CD4-positive, alpha-beta memory T cell (primary cell): ENCODE measurements around the gene GOLT1A. TPM values are rescaled to one million over a fixed set of nuclear protein-coding genes. Genes with fewer than 3 reads are reported as not detected.
A peak's percentile ranks its signal among the peaks of the same experiment; 100 is the strongest.

ENCODE experiments used
- CTCF ChIA-PET: fragments of 350-600 bp; sonication (Branson Sonifier 250); formaldehyde crosslinking; loops from one replicate; lab custom pipeline; 2021; ENCODE audit warnings: inconsistent platforms; ENCODE audit not compliant: partially characterized antibody; lab: Charles Lee
- POLR2A ChIA-PET: fragments of 350-600 bp; sonication (Branson Sonifier 250); formaldehyde crosslinking; loops from one replicate; lab custom pipeline; 2021; ENCODE audit not compliant: partially characterized antibody; lab: Charles Lee
- DNase-seq, 5 donors: peaks; one replicate each; pipeline versions ENCODE4 v3.0.0 to v3.0.0-alpha.2; 2020 to 2022; ENCODE audit warnings: mixed read lengths in 1 of 5
- H3K27ac ChIP-seq: one replicate; pipeline ENCODE4 v1.7.0; 2013; ENCODE audit warnings: low read depth, low read length
- H3K27me3 ChIP-seq: 2 replicates; pipeline ENCODE4 v1.7.0; 2013; ENCODE audit warnings: mild to moderate bottlenecking, low read length, moderate library complexity; ENCODE audit not compliant: insufficient read depth
- H3K36me3 ChIP-seq: 2 replicates; pipeline ENCODE4 v1.7.0; 2013; ENCODE audit warnings: mild to moderate bottlenecking, low read length, moderate library complexity; ENCODE audit not compliant: insufficient read depth
- H3K4me1 ChIP-seq: 2 replicates; pipeline ENCODE4 v1.7.0; 2013; ENCODE audit warnings: mild to moderate bottlenecking, low read length, moderate library complexity; ENCODE audit not compliant: insufficient read depth
- H3K4me3 ChIP-seq, 2 donors: one replicate each; pipeline ENCODE4 v1.7.0; 2013; ENCODE audit warnings: low read length in 2 of 2, mild to moderate bottlenecking in 1 of 2
- H3K9me3 ChIP-seq, 2 donors: one replicate each; pipeline ENCODE4 v1.7.0; 2013; ENCODE audit warnings: low read length in 2 of 2, control low read depth in 1 of 2; ENCODE audit not compliant: control insufficient read depth in 1 of 2
- H3K27ac Mint-ChIP-seq, 7 donors: one replicate each; pipeline ENCODE4 v1.8.0; 2020 to 2021; ENCODE audit warnings: mixed read lengths in 7 of 7, mild to moderate bottlenecking in 6 of 7, inconsistent platforms in 3 of 7, moderate library complexity in 3 of 7
- H3K27me3 Mint-ChIP-seq, 2 donors: one replicate each; pipeline ENCODE4 v1.8.0; 2020 to 2021; ENCODE audit warnings: mixed read lengths in 2 of 2
- H3K36me3 Mint-ChIP-seq, 2 donors: one replicate each; pipeline ENCODE4 v1.8.0; 2020 to 2021; ENCODE audit warnings: mixed read lengths in 2 of 2, inconsistent platforms in 1 of 2, mild to moderate bottlenecking in 1 of 2
- H3K4me1 Mint-ChIP-seq, 4 donors: one replicate each; pipeline ENCODE4 v1.8.0; 2020 to 2021; ENCODE audit warnings: mixed read lengths in 4 of 4, mild to moderate bottlenecking in 1 of 4
- H3K4me3 Mint-ChIP-seq, 8 donors: one replicate each; pipeline ENCODE4 v1.8.0; 2020 to 2021; ENCODE audit warnings: mixed read lengths in 8 of 8, mild to moderate bottlenecking in 7 of 8, moderate library complexity in 6 of 8, inconsistent platforms in 3 of 8
- H3K9me3 Mint-ChIP-seq, 8 donors: one replicate each; pipeline ENCODE4 v1.8.0; 2020 to 2021; ENCODE audit warnings: mixed read lengths in 8 of 8, mild to moderate bottlenecking in 5 of 8, inconsistent platforms in 3 of 8, moderate library complexity in 1 of 8
- intact Hi-C: fragments of 100-400 bp; cut with micrococcal nuclease; formaldehyde crosslinking; loops from one replicate; pipeline ENCODE4 v1.15.1; 2023
- polyA plus RNA-seq, 2 donors: library from polyadenylated mRNA; unstranded; fragments of 300-500 nt; fragmentation: Illumina TruSeq; gene quantifications; one replicate each; pipeline ENCODE4 v1.2.3, GENCODE V29; 2021
- total RNA-seq, 2 experiments: library from RNA; stranded (reverse); gene quantifications; one replicate each; pipeline ENCODE4 v1.2.3, GENCODE V29; 2021

Gene GOLT1A
- total and polyA plus RNA-seq, 4 experiments from 2014 or later, result 0.39 to 0.54 (median 0.41) TPM; not detected in 1

DNA sequence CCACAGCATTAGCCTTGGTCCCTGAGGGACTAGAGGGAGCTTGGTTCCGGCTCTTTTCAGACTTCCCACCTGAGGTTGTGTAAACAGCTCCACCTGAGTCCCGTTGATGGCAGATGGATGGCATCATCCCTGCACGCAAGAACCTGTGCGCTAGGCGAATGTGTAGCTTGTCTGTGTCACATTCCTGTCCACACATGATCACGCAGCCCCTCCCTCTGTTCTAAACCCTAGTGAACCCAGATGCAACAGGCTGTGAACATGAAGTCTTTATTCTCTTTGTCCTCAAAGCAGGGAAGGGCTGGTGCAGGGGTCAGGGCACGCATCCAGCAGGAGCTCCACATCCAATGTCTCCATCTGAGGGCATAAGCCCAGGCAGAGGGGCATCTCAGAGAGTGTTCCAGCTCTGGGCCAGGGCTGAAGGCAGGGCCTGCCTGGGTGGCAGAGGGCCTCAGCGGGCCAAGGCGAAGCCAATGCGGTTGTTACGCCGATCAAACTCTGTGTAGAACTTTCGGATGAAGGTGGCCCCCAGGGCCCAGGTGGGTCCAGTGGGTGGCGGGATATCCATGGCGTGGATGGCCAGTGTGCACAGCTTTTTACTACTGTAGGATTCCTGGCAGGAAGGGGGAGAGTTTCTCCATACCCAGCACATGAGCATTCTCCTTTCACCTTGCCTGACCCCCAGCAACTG lies 59.1 kb downstream of the GOLT1A start:
- DNase-seq, result no peak
- Histone ChIP-seq H3K27me3 (no peaks in the 10 kb centered on the region), H3K4me3 (no peak overlapping the region), H3K36me3 (no peaks in the 10 kb centered on the region), H3K4me1 (peaks cover 8% of the 10 kb centered on the region), H3K9me3 (no peaks in the 10 kb centered on the region), H3K27ac (no peak overlapping the region)
- POLR2A ChIA-PET, result no interaction called here
- Mint-ChIP-seq H3K4me3 (peak overlapping the region in 2 of 8 donors; percentile 30 to 36), H3K9me3 (no peaks in the 10 kb centered on the region), H3K27me3 (peaks cover 2% of the 10 kb centered on the region in 2 donors), H3K27ac (peak overlapping the region in 1 of 7 donors; percentile 31), H3K4me1 (peaks cover 0 to 13% (median 3%) of the 10 kb centered on the region in 4 donors), H3K36me3 (no peaks in the 10 kb centered on the region)
- CTCF ChIA-PET, result interaction anchor here (0.9 kb wide), 1 partner anchor 8 kb away, joined by 4 read pairs; no protein-coding TSS in a partner anchor
- intact Hi-C loops, result no loop called here

DNA sequence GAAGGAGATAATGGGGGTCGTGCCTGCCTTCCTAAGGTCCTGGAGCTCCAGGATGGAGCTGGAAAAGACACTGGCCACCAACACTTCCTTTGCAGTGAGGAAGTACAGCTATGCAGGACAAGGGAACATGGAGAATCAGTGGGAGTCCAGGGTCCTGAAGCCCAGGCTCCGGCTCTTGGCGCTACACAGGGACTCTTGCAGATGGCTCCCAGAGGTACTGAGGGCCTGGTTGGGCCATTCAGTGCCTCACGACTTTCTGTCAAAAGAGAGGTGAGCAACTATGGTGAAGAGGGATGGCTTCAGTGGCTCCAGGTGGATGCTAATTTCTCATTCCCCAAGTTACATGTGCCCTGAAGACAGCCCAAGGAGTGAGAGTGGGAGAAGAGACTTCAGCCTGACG lies 60.1 kb downstream of the GOLT1A start:
- intact Hi-C loops, result no loop called here
- ChIA-PET POLR2A (no interaction called here), CTCF (interaction anchor here (0.9 to 1.3 kb wide), 2 partner anchors 9 to 244 kb away, joined by 3 to 4 read pairs; no protein-coding TSS in a partner anchor)
- Histone ChIP-seq H3K4me1 (peaks cover 8% of the 10 kb centered on the region), H3K4me3 (no peak overlapping the region), H3K27me3 (no peaks in the 10 kb centered on the region), H3K36me3 (no peaks in the 10 kb centered on the region), H3K27ac (no peak overlapping the region), H3K9me3 (no peaks in the 10 kb centered on the region)
- Mint-ChIP-seq H3K36me3 (no peaks in the 10 kb centered on the region), H3K4me3 (peak overlapping the region in 2 of 8 donors; percentile 10 to 48), H3K9me3 (no peaks in the 10 kb centered on the region), H3K27ac (peak overlapping the region in 1 of 7 donors; percentile 51), H3K4me1 (peaks cover 0 to 18% (median 3%) of the 10 kb centered on the region in 4 donors), H3K27me3 (peaks cover 0 to 2% of the 10 kb centered on the region in 2 donors)
- DNase-seq, result no peak

DNA sequence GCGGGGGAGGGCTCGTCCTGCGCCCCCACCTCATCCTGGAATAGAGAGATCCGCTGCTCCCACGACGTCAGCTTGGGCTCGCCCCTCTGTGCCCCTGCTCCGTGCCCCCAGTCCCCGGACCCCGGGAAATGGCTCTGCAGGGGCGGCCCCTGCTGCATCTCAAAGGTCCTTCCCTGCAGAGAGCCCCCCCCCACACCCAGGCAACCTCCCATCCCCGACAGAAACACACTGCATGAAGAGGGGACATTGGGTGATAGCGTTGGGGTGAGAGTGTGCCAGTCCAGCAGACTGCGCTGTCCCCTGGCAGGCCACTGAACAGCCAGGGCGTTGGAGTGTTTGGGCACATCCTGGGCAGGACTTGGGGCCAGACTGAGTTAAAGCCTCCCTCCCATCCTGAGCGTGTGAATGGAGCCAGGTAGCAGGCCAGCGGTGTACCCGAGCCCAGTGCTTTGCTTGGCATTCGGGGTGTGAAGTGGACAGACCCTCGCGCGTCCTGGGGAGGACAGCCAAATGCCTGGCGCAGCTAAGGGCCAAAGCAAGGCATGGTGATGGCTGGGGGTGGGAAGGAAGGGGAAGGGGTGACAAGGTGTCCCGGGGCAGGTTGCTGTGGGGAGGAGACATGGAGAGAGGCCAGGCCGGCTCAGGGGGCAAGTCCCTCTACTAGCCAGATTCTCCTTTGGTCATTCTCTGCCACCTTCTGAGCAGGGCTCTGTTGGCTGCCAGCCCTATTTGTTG lies 61.3 kb downstream of the GOLT1A start:
- Histone ChIP-seq H3K27ac (no peak overlapping the region), H3K4me3 (peak overlapping the region in 1 of 2 donors; percentile 49), H3K9me3 (no peaks in the 10 kb centered on the region), H3K4me1 (peaks cover 8% of the 10 kb centered on the region), H3K27me3 (no peaks in the 10 kb centered on the region), H3K36me3 (no peaks in the 10 kb centered on the region)
- Mint-ChIP-seq H3K4me1 (peaks cover 0 to 27% (median 3%) of the 10 kb centered on the region in 4 donors), H3K27me3 (peaks cover 0 to 2% of the 10 kb centered on the region in 2 donors), H3K36me3 (no peaks in the 10 kb centered on the region), H3K9me3 (no peaks in the 10 kb centered on the region), H3K27ac (peak overlapping the region in 6 of 7 donors; percentile 35 to 80 (median 64)), H3K4me3 (peak overlapping the region; percentile 67 to 85 (median 76))
- no peak for DNase-seq
- ChIA-PET CTCF (interaction anchor here (1.3 to 2.0 kb wide), 3 partner anchors 10 to 246 kb away, joined by 3 to 9 read pairs (median 6); no protein-coding TSS in a partner anchor), POLR2A (interaction anchor here (0.9 to 1.2 kb wide), 2 partner anchors 223 to 387 kb away, joined by 4 read pairs; partner anchors contain the start of gene LAX1)
- intact Hi-C loops, result no loop called here

DNA sequence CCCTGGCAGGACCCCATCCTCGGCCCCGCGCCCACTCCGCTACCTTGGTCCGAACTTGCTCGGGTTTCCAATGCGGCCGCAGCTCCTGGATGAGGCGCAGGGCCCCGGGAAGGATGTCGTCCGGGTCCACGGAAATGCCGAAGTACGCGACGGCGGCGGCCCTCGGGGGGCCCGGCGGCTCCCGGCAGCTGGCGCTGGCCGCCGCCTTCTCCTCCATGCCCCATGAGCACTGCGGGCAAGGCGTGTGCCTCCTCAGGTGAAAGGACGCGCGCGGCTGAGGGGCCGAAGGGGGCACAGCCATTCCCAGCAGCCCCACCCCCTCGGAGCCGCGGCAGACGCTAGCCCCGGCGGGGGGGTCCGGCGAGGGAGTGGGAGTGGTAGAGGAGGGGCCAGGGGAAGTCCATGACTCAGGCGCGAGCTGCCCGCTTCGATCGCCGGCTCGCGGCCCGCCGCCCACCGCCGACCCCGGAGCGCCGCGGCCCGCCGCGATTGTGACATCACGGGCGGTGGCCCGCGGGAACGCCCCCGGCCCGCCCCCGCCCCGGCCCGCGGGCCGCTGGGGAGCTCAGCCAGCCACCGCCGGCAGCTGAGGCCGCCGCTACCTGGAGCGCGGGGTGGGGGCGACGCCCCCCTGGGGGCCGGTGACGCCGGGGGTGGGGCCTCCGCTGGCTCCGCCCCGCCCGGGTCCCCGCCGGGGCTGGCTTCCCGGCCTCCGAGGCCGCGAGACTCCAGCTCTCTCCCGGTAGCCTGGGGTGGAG lies 62.1 kb downstream of the GOLT1A start, which contains the start of gene ETNK2:
ETNK2 (minus strand) TSS at position 493 of the 758 bp plus-strand sequence; CDS start at position 301, 192 bp downstream.
- Mint-ChIP-seq H3K9me3 (no peaks in the 10 kb centered on the region), H3K36me3 (no peaks in the 10 kb centered on the region), H3K4me1 (peaks cover 0 to 28% (median 3%) of the 10 kb centered on the region in 4 donors), H3K4me3 (peak within 1 kb of the TSS; percentile 73 to 85 (median 77)), H3K27me3 (peaks cover 0 to under 1% of the 10 kb centered on the region in 2 donors), H3K27ac (peak within 1 kb of the TSS in 6 of 7 donors; percentile 48 to 92 (median 74))
- Histone ChIP-seq H3K27ac (peak within 1 kb of the TSS; percentile 54), H3K9me3 (no peaks in the 10 kb centered on the region), H3K36me3 (no peaks in the 10 kb centered on the region), H3K4me3 (peak within 1 kb of the TSS in 1 of 2 donors; percentile 59), H3K4me1 (peaks cover 8% of the 10 kb centered on the region), H3K27me3 (no peaks in the 10 kb centered on the region)
- intact Hi-C loops, result no loop called here
- POLR2A ChIA-PET, result interaction anchor here (0.9 to 1.2 kb wide), 3 partner anchors 224 to 387 kb away, joined by 3 to 4 read pairs (median 4); partner anchors contain the start of gene LAX1
- CTCF ChIA-PET, result interaction anchor here (2.0 kb wide), 2 partner anchors 11 to 13 kb away, joined by 6 to 9 read pairs; no protein-coding TSS in a partner anchor
- peak; percentile 60 to 77 (median 64) for DNase-seq

DNA sequence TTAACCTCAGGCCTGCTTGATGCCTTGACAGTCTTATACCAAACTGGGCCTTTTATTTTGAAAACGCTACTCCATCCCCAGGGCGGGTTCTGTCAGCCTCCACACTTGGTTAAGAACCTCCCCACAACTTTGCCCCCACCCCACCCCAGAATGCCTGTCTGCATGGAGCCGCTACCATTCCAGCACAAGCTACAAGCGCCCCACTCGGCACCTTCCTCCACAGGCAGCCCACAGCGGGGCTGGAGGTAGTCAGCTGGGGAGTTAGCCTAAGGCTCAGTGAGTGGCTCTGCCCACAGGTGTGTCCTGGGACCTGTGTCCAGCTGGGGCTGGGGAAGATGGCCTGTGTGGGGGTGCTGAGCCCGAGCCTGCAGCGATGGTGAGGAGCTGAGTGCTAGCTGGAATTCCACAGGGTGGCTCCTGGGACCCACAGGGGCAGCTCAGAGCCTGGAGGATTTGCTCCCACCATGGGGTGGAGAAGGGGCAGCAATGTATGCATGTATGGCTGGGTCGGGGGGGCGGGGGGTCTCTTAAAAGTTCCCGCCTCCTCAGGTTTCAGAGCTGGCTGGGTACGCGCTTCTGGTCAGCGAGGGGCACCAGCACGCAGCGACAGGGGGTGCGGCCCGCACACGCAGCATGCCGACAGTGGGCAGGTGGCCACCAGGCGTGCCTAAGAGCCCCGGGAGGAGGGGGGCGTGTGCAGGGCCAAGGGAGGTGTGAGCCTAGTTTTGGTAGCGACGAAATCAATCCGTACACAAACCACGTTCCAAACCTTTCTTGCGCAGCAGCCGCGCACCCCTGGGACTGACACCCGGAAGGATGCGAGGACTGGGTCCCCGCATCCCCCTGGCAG lies 62.9 kb downstream of the GOLT1A start:
- Mint-ChIP-seq H3K27ac (peak overlapping the region in 6 of 7 donors; percentile 31 to 92 (median 52)), H3K36me3 (no peaks in the 10 kb centered on the region), H3K4me1 (peaks cover 0 to 31% (median 3%) of the 10 kb centered on the region in 4 donors), H3K9me3 (no peaks in the 10 kb centered on the region), H3K27me3 (no peaks in the 10 kb centered on the region), H3K4me3 (peak overlapping the region; percentile 61 to 83 (median 75))
- no peaks in the 10 kb centered on the region for H3K9me3 ChIP-seq
- no peaks in the 10 kb centered on the region for H3K36me3 ChIP-seq
- no peaks in the 10 kb centered on the region for H3K27me3 ChIP-seq
- peak in 1 of 5 donors; percentile 14 for DNase-seq
- CTCF ChIA-PET, result interaction anchor here (1.2 to 2.0 kb wide), 3 partner anchors 12 to 213 kb away, joined by 5 to 9 read pairs (median 6); no protein-coding TSS in a partner anchor
- intact Hi-C loops, result no loop called here
- peaks cover 8% of the 10 kb centered on the region for H3K4me1 ChIP-seq
- POLR2A ChIA-PET, result interaction anchor here (1.2 kb wide), 2 partner anchors 290 to 386 kb away, joined by 3 to 4 read pairs; partner anchors contain the start of gene LAX1
- H3K27ac ChIP-seq, result peak overlapping the region; percentile 54
- peak overlapping the region in 1 of 2 donors; percentile 59 for H3K4me3 ChIP-seq
